Measurements from ENCODE around the gene COL23A1. TPM values are rescaled to one million over a fixed set of nuclear protein-coding genes. Genes with fewer than 3 reads are reported as not detected.
A peak's percentile ranks its signal among the peaks of the same experiment; 100 is the strongest.

The COL23A1 gene
- total RNA-seq, 1 donor from 2014 or later, result 0.55 TPM

DNA sequence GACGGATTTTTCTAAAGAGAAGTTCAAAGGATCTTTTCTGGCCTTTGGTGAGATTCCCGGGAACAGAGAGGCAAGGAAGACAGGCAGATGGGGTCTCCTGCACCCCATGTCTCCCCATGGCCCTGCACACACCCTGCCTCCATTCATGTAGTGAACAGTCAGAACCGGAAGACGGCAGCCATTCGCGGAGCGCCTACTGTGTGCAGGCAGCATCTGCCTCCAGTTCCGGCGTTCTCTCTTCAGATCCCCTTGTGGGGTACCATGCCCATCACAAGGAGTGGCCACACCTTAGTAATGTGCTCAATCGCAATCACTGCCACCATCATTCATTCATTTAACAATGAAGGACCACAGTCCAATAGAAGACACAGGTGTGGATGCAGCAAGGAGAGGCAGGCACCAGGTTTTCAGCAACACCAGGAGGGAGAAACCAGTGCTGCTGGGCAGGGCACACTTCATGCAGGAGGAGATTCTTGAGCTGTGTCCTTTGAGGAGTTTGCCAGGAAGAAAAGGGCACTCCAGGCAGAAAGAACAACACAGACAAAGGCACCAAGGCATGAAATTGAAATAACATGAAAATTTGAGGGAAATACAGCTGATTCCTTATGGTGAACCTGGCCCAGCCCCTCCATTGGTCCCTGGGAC lies 186.1 kb downstream of the COL23A1 start:
- peak; percentile 72 for DNase-seq (ENCODE audit: low spot score)

DNA sequence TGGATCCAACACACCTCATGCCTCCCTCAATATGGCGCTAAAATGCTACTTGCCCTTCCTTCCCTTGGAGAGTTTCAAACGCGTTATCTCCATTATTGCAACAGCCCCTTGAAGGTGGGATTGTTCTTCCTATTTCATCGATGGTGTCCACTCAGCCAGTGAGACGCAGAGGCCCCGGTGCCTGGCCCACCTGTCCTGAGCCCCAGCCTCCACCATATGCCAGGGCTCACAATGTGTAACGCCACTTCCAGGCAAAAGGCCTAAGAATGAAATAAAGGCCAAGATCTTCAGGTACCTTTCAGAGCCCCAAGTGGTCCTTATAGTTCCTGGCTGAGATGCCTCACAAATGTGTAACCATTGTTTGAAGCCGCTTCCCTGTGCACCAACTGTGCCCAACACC lies 186.8 kb downstream of the COL23A1 start:
- DNase-seq (ENCODE audit: low spot score), result peak; percentile 30

DNA sequence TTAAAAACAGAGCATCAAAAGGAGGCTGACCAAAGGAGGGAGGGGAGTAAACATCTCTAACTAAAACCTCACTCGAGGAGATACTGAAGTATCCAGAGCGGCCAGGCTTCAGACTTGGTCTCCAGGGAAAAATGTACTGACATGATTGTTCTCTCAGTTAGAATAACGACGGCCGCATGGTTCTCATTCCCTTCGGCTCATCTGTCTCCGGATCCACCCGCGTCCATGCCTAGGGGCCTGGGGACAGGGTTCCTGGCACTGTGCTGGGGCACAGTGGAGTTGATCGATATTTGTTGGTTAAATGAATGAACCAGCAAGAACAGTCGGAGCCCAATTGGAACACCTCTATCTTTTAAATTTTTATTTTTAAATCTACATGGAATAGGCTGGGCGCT lies 190.5 kb downstream of the COL23A1 start:
- peak; percentile 62 for DNase-seq (ENCODE audit: low spot score)

DNA sequence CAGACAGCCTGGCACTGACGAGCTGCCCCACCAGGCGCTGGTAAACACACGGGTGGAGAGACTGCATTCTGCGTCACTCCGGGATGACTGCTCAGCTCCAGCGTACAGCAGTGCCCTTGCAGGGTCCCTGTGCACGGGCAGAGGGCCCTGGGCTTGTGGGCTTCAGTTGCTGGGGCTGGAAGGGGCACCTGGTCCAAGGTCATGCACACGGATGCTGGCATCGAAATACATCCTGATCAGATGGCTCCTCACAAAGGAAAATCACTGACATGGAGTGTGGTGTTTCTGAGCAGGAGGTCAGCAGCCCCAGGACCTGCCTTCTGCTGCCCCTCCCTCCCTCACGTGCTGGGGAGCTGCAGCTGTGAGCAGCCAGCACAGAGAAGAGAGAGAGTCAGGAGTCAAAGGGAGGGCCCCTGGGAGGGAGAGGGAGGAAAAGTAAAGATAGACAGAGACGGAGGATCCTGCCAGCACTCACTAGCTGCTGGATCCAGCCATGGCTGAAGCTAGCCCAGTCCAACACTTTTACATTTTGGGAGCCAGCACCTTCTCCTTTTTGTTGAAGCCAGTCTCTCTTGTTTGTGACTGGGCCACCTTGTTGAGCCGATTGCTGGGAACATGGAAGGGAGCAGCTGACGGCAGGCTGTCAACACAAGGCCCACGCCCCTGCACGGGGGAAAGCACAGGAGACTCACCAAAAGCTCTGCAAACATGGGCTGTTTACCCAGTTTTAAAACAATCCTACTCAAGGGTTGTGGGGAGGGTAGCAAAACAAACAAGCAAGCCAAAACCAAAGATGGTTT lies 191.1 kb downstream of the COL23A1 start:
- DNase-seq (ENCODE audit: low spot score), result peak; percentile 74

- peak; percentile 72 for DNase-seq (ENCODE audit: low spot score)
Measured at GRCh38 chr5:178396796-178397720, 193.1 kb downstream of the COL23A1 start.

DNA sequence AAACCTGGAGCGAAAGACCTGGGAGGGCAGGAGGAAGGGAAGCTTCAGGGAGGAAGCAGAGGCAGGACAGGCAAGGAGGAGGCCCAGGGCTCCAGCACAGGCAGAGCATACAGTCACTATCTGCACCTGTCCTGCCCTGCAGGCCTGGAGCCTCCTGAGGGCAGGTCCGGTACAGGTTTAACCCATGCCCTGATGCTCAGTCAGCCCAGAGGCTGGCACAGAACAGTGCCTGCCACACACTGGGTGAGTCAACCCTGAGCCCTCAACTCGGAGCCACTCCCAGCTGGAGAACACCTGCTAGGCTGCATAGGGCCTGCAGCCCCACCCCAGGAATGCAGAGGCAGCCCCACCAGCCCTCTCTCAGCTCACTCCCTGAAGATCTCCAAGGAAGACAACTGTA lies 196.1 kb downstream of the COL23A1 start:
- DNase-seq (ENCODE audit: low spot score), result peak; percentile 76

GRCh38 chr5:178392931-178393394 lies 197.2 kb downstream of the COL23A1 start:
- peak; percentile 88 for DNase-seq (ENCODE audit: low spot score)

DNA sequence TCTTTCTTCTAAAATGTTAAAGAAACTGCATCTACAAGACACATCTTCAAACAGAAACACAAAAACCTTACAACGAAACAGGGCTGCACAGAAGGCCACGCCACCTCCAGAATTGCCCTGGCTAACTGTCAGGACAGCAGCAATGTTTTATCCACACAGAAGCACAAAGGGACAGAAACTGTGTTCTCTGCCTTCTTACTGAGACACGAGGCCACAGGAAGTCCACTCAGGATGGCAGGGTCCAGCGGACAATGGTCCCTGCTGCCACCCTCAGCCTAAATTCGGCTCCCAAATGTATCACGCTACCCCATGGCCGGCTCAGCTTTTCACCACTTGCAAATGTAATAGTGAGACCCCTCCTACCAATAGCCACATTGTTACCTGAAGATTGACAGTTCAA lies 197.8 kb downstream of the COL23A1 start:
- DNase-seq (ENCODE audit: low spot score), result peak; percentile 55

DNA sequence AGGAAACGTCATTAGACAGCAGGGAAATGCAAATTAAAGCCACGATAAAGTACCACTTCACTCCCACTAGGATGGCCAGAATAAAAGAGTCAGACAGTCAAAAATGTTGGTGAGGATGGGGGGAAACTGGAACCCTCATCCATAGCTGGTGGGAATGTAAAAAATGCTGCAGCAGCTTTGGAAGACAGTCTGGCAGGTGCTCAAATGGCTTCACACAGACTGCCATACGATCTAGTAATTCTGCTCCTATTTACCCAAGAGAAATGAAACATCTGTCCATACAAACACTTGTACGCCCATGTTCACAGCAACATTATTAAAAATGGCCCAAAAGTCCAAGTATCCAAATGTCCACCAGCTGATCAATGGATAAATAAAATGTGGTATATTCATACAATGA lies 198.7 kb downstream of the COL23A1 start:
- no peak for DNase-seq (ENCODE audit: low spot score)

DNA sequence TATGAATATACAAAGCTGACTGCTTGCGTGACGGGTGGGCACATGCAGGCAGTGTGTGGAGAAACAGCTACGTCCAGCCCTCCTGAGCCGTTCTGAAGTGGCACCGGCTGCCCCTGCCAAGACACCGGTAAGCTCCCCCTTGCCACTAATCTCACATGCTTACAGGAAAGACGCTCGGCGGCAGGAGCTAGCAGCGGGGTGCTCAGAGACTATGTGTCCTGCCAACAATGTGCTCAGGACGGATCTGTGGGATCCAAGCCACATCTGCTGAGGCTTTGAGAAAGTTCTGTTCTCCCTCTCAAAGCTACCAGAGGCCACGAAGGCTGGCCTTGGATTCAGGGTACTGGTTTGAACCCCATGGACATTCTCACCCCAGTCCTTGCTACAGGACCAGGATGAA lies 200.4 kb downstream of the COL23A1 start:
- DNase-seq (ENCODE audit: low spot score), result peak; percentile 68

DNA sequence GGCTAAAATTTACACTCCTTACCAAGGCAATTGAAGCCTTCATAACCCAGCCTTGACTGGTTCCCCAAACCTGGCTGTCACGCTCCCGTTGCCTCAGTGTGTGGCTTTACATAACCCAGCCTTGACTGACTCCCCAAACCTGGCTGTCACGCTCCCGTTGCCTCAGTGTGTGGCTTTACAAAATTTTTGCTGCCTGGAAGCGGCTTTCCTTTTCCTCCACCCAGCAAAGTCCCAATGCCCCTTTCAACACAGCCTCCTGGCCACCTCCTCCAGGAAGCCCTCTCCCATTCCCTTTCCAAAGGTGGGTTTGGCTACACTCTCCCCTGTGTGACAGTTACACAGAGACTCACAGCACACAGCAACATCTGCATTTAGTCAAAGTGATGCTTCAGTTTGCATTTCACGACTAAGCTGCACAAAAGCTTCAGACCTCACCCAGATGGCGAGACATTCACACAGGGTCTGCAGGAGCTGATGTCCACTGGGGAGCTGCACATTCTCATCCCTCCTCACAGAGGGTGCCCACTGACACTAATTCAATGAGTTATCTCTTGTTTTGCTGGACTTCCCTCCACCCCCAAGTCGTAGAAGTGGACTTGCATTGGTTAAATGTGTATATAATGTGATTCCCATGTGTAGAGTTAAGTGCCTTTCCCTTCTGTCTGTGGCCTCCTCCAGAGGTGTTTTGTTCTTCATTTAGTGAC lies 201.0 kb downstream of the COL23A1 start:
- peak; percentile 28 for DNase-seq (ENCODE audit: low spot score)

DNA sequence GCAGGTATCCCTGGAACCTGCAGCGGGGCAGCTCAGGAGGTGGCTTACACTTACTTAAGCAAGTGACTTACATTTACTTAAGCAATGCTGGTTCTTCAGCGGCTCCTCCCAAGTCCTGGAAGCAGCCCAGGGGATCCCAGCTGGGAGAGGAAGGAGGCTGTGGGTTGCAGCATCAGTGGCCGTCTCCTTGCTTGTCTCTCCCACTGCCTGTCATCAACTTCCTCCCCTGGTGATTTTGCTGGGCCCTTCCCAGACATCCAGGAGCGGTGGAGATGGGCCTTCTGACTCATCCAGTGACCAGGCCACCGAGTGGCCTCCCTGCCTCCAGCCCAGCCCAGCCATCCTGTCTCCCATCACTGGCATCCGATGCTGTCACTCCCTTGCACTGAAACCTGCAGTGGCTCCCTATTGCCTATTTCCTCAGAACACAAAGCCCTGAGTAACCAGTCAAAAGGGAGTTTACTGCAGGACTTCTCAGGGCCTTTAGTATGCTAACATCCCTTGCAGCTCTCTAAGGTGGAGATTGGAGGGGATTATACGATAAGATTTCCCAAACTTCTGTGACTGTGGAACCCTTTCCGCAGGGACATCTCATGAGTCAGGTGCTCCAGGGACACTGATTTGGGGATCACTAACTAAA lies 201.7 kb downstream of the COL23A1 start:
- peak; percentile 89 for DNase-seq (ENCODE audit: low spot score)

DNA sequence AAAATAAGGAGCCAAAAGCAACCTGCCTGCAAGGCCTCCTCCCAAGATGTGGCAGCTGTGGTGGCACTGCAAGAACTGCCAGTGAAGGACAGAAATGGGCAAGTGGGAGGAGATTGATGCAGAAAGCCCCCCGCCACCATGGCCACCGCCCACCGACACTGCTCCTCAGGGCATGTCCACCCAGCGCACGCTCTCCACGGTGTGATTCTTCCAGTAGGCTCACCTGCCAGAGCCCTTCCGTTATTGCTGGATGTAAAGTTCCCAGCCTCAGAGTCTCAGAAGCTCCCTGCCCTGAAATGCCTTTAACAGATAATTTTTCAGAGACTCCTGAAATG lies 202.4 kb downstream of the COL23A1 start:
- DNase-seq (ENCODE audit: low spot score), result peak; percentile 77

DNA sequence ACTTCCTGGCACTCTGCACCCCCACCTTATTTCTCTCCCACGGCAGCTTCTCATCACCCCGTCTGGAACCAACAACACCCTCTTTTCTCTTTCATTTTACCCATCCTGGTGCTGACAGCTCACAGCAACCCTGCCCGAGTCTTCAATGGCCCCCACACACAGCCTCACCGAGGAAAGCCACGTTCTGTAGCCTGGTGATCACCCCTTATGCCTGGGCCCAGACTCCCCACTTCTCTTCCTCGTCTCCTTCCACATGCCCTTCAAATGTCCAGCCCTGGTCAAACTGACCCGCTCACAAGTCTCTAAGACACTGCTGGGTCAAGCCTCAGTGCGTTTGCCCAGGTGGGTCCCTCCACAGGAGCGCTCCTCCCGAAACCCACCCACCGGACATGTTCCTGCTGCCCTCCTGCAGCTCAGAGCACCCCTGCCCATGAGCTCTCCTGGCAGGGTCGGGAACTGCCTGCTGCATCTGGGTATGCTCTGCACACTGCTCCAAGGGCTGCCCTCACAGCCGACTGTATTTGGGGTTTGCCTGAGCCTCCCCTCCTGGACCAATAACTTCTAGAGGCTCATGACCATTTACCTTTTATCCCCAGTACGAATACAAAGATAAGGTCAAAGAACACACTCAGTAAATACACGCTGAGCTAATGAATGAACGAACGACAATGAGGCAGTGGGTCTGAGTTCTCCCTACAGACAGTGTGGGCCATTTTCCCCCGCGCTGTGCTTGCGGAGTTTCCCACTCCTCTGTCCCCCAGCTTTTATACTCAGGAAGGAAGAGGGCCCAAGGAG lies 202.9 kb downstream of the COL23A1 start:
- DNase-seq (ENCODE audit: low spot score), result peak; percentile 57

GRCh38 chr5:178386336-178386931 lies 203.8 kb downstream of the COL23A1 start:
- DNase-seq (ENCODE audit: low spot score), result peak; percentile 77

- DNase-seq (ENCODE audit: low spot score), result peak; percentile 64
Measured at GRCh38 chr5:178385496-178385890, 204.7 kb downstream of the COL23A1 start.

- DNase-seq (ENCODE audit: low spot score), result no peak
Measured at GRCh38 chr5:178384816-178385495, 205.2 kb downstream of the COL23A1 start.

DNA sequence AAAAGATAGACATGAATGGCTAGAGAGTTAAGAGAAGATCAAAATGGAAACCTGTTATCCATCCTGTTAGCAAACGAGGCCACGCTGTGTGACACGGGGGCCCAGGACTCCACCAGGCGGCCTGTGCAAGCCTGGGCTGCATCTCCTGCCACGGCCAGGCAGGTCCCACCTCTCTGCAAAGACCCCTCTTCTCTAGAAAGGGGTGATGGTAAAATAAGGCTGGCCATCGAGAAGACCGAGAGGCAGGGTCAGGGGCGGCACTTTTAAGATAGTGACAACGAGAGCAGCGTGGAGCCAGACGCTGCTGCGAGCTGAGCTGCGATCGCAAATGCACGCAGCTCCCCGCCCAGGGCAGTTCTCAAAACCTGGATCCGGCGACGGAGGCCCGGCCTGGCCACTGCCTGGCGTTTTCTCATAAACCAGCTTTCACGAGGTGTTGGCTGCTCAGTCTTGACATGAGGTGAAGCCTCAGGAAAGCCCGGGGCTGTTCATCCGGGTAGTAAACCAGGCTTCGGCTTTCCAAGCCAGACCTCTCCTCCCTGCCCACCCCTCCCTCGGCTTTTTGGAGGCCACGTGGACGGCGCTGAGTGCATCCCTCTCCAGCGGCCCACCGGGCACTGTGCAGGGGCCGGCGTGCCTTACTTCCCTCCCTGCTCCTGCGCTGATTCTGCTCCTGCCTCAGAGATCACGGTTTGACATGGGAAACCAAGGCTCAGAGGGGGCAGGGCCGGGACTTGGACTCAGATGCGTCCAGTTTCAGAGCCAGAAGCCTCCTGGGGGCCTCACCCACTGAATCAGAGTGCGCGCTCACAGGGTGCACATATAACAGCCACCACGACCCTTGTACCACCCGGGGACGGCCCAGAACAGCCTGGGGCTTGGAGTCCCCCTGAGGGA lies 206.0 kb downstream of the COL23A1 start:
- DNase-seq (ENCODE audit: low spot score), result no peak
